ENCODE results near the gene CEP44.
A peak's percentile ranks its signal among the peaks of the same experiment; 100 is the strongest.
"Not testable (repeated sequence)": the region's sequence is repeated elsewhere in the genome, so short reads cannot be mapped to it uniquely, and the experiment has no call there.

CEP44 gene

GRCh38 chr4:174352061-174352819, 68.5 kb downstream of the CEP44 start:
- Histone ChIP-seq H3K4ac (ENCODE audit: low read depth, low read length) (no peak overlapping the region), H3K27me3 (ENCODE audit: insufficient read depth, low read length, poor library complexity) (no peaks in the 10 kb centered on the region), H3K27ac (ENCODE audit: low read depth, low read length) (no peak overlapping the region), H3K4me1 (ENCODE audit: control insufficient read depth, low read depth, low read length) (no peaks in the 10 kb centered on the region), H2AK5ac (ENCODE audit: low read length) (no peak overlapping the region), H3K79me2 (ENCODE audit: control insufficient read depth, insufficient read depth, low read length) (no peaks in the 10 kb centered on the region), H3K9ac (ENCODE audit: low read length) (no peak overlapping the region), H4K5ac (ENCODE audit: low read length) (no peak overlapping the region), H2BK5ac (ENCODE audit: low read length) (no peak overlapping the region), H2BK15ac (replicated peaks; ENCODE audit: low read depth) (no peak overlapping the region), H3K56ac (ENCODE audit: low read length) (no peak overlapping the region), H3K18ac (ENCODE audit: low read length) (peak overlapping the region; percentile 60), H2BK120ac (ENCODE audit: low read depth, low read length) (no peak overlapping the region), H3K4me3 (ENCODE audit: low read length) (no peak overlapping the region), H3K36me3 (ENCODE audit: control insufficient read depth, insufficient read depth, low read length) (no peaks in the 10 kb centered on the region), H3K23ac (ENCODE audit: low read length) (no peak overlapping the region), H3K4me2 (ENCODE audit: low read length) (no peak overlapping the region), H3K79me1 (ENCODE audit: low read length) (no peaks in the 10 kb centered on the region), H4K8ac (ENCODE audit: low read depth, low read length) (no peak overlapping the region)
- 87% methylated on average over 4 of the region's 5 CpGs for WGBS (ENCODE audit: extremely low coverage, insufficient coverage, low lambda C conversion rate)
- no peak for DNase-seq

DNA sequence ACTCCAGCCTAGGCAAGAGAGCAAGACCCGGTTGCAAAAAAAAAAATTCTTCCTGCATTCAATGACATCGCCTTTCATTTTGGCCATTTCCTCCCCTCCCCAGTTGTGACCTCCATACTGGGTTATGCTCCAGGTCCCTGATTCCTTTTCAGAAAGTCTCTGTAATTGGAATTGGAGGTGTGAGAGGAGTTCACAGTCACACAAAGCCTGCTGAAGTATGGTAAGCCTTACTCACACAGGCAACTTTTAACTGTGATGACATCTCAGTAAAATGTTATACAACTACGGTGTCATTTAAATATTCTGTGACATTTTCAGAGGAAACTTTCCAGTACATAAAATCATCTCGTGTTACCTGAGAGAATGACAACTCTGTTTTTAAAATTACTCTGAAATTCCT, 73.6 kb downstream of the CEP44 start:
- no peak overlapping the region for H3K4me3 ChIP-seq (ENCODE audit: low read length)

GRCh38 chr4:174358410-174358809, 74.7 kb downstream of the CEP44 start:
- H3K56ac ChIP-seq (ENCODE audit: low read length) = no peak overlapping the region
- H2AK5ac ChIP-seq (ENCODE audit: low read length) = no peak overlapping the region
- no peaks in the 10 kb centered on the region for H3K79me2 ChIP-seq (ENCODE audit: control insufficient read depth, insufficient read depth, low read length)
- H3K18ac ChIP-seq (ENCODE audit: low read length) = no peak overlapping the region
- H4K8ac ChIP-seq (ENCODE audit: low read depth, low read length) = no peak overlapping the region
- no peak overlapping the region for H3K4me3 ChIP-seq (ENCODE audit: low read length)
- no peak overlapping the region for H3K23ac ChIP-seq (ENCODE audit: low read length)
- no peaks in the 10 kb centered on the region for H3K27me3 ChIP-seq (ENCODE audit: insufficient read depth, low read length, poor library complexity)
- H3K79me1 ChIP-seq (ENCODE audit: low read length) = no peaks in the 10 kb centered on the region
- H3K36me3 ChIP-seq (ENCODE audit: control insufficient read depth, insufficient read depth, low read length) = no peaks in the 10 kb centered on the region
- no peak overlapping the region for H3K4me2 ChIP-seq (ENCODE audit: low read length)
- no peak overlapping the region for H4K5ac ChIP-seq (ENCODE audit: low read length)
- no peaks in the 10 kb centered on the region for H3K4me1 ChIP-seq (ENCODE audit: control insufficient read depth, low read depth, low read length)
- H2BK15ac ChIP-seq (replicated peaks; ENCODE audit: low read depth) = no peak overlapping the region
- WGBS (ENCODE audit: extremely low coverage, insufficient coverage, low lambda C conversion rate) = no CpG with 5 or more reads among the region's 1 CpG
- no peak overlapping the region for H2BK5ac ChIP-seq (ENCODE audit: low read length)
- H3K9ac ChIP-seq (ENCODE audit: low read length) = no peak overlapping the region
- no peak for DNase-seq
- no peak overlapping the region for H3K27ac ChIP-seq (ENCODE audit: low read depth, low read length)
- H3K4ac ChIP-seq (ENCODE audit: low read depth, low read length) = no peak overlapping the region
- no peak overlapping the region for H2BK120ac ChIP-seq (ENCODE audit: low read depth, low read length)

More for the DNA sequence above, 73.6 kb downstream of the CEP44 start:
- H2BK5ac ChIP-seq (ENCODE audit: low read length) = no peak overlapping the region
- H3K36me3 ChIP-seq (ENCODE audit: control insufficient read depth, insufficient read depth, low read length) = no peaks in the 10 kb centered on the region
- no peak overlapping the region for H2BK120ac ChIP-seq (ENCODE audit: low read depth, low read length)
- H3K23ac ChIP-seq (ENCODE audit: low read length) = no peak overlapping the region
- H4K5ac ChIP-seq (ENCODE audit: low read length) = no peak overlapping the region
- no peaks in the 10 kb centered on the region for H3K79me2 ChIP-seq (ENCODE audit: control insufficient read depth, insufficient read depth, low read length)
- no peaks in the 10 kb centered on the region for H3K4me1 ChIP-seq (ENCODE audit: control insufficient read depth, low read depth, low read length)
- WGBS (ENCODE audit: extremely low coverage, insufficient coverage, low lambda C conversion rate) = no CpG with 5 or more reads among the region's 4 CpGs
- no peaks in the 10 kb centered on the region for H3K27me3 ChIP-seq (ENCODE audit: insufficient read depth, low read length, poor library complexity)
- no peak overlapping the region for H2AK5ac ChIP-seq (ENCODE audit: low read length)
- H4K8ac ChIP-seq (ENCODE audit: low read depth, low read length) = no peak overlapping the region
- H3K9ac ChIP-seq (ENCODE audit: low read length) = no peak overlapping the region
- H3K56ac ChIP-seq (ENCODE audit: low read length) = no peak overlapping the region
- peak; percentile 63 for DNase-seq
- no peak overlapping the region for H3K18ac ChIP-seq (ENCODE audit: low read length)
- H3K27ac ChIP-seq (ENCODE audit: low read depth, low read length) = no peak overlapping the region
- no peaks in the 10 kb centered on the region for H3K79me1 ChIP-seq (ENCODE audit: low read length)
- no peak overlapping the region for H2BK15ac ChIP-seq (replicated peaks; ENCODE audit: low read depth)
- no peak overlapping the region for H3K4ac ChIP-seq (ENCODE audit: low read depth, low read length)
- H3K4me2 ChIP-seq (ENCODE audit: low read length) = no peak overlapping the region

- Histone ChIP-seq H3K4me1 (ENCODE audit: control insufficient read depth, low read depth, low read length) (no peaks in the 10 kb centered on the region), H3K9ac (ENCODE audit: low read length) (no peak overlapping the region)
Measured at GRCh38 chr4:174358829-174359228, 75.1 kb downstream of the CEP44 start.

GRCh38 chr4:174362340-174362739, 78.6 kb downstream of the CEP44 start:
- no peak overlapping the region for H3K4ac ChIP-seq (ENCODE audit: low read depth, low read length)
- no peak overlapping the region for H2BK5ac ChIP-seq (ENCODE audit: low read length)
- no peak overlapping the region for H4K8ac ChIP-seq (ENCODE audit: low read depth, low read length)
- H3K56ac ChIP-seq (ENCODE audit: low read length) = no peak overlapping the region
- H2AK5ac ChIP-seq (ENCODE audit: low read length) = no peak overlapping the region
- H3K4me1 ChIP-seq (ENCODE audit: control insufficient read depth, low read depth, low read length) = no peaks in the 10 kb centered on the region
- H4K5ac ChIP-seq (ENCODE audit: low read length) = no peak overlapping the region
- no peak overlapping the region for H3K27ac ChIP-seq (ENCODE audit: low read depth, low read length)
- no peak for DNase-seq
- H3K4me3 ChIP-seq (ENCODE audit: low read length) = no peak overlapping the region
- no peak overlapping the region for H3K9ac ChIP-seq (ENCODE audit: low read length)
- H3K18ac ChIP-seq (ENCODE audit: low read length) = no peak overlapping the region
- no peaks in the 10 kb centered on the region for H3K27me3 ChIP-seq (ENCODE audit: insufficient read depth, low read length, poor library complexity)
- WGBS (ENCODE audit: extremely low coverage, insufficient coverage, low lambda C conversion rate) = no CpG with 5 or more reads among the region's 2 CpGs
- H3K36me3 ChIP-seq (ENCODE audit: control insufficient read depth, insufficient read depth, low read length) = no peaks in the 10 kb centered on the region
- no peaks in the 10 kb centered on the region for H3K79me2 ChIP-seq (ENCODE audit: control insufficient read depth, insufficient read depth, low read length)
- H2BK15ac ChIP-seq (replicated peaks; ENCODE audit: low read depth) = no peak overlapping the region
- H3K79me1 ChIP-seq (ENCODE audit: low read length) = no peaks in the 10 kb centered on the region
- no peak overlapping the region for H3K23ac ChIP-seq (ENCODE audit: low read length)
- no peak overlapping the region for H2BK120ac ChIP-seq (ENCODE audit: low read depth, low read length)
- H3K4me2 ChIP-seq (ENCODE audit: low read length) = no peak overlapping the region

More at GRCh38 chr4:174358829-174359228, 75.1 kb downstream of the CEP44 start:
- Histone ChIP-seq H3K4me3 (ENCODE audit: low read length) (no peak overlapping the region), H3K79me2 (ENCODE audit: control insufficient read depth, insufficient read depth, low read length) (no peaks in the 10 kb centered on the region), H3K27me3 (ENCODE audit: insufficient read depth, low read length, poor library complexity) (no peaks in the 10 kb centered on the region), H3K4ac (ENCODE audit: low read depth, low read length) (no peak overlapping the region), H4K8ac (ENCODE audit: low read depth, low read length) (no peak overlapping the region), H2AK5ac (ENCODE audit: low read length) (no peak overlapping the region), H3K27ac (ENCODE audit: low read depth, low read length) (no peak overlapping the region), H2BK120ac (ENCODE audit: low read depth, low read length) (no peak overlapping the region), H3K79me1 (ENCODE audit: low read length) (no peaks in the 10 kb centered on the region), H2BK15ac (replicated peaks; ENCODE audit: low read depth) (no peak overlapping the region), H2BK5ac (ENCODE audit: low read length) (no peak overlapping the region), H3K23ac (ENCODE audit: low read length) (no peak overlapping the region), H4K5ac (ENCODE audit: low read length) (no peak overlapping the region), H3K4me2 (ENCODE audit: low read length) (no peak overlapping the region), H3K56ac (ENCODE audit: low read length) (no peak overlapping the region), H3K18ac (ENCODE audit: low read length) (no peak overlapping the region), H3K36me3 (ENCODE audit: control insufficient read depth, insufficient read depth, low read length) (no peaks in the 10 kb centered on the region)
- WGBS (ENCODE audit: extremely low coverage, insufficient coverage, low lambda C conversion rate) = no CpG with 5 or more reads among the region's 1 CpG
- no peak for DNase-seq

DNA sequence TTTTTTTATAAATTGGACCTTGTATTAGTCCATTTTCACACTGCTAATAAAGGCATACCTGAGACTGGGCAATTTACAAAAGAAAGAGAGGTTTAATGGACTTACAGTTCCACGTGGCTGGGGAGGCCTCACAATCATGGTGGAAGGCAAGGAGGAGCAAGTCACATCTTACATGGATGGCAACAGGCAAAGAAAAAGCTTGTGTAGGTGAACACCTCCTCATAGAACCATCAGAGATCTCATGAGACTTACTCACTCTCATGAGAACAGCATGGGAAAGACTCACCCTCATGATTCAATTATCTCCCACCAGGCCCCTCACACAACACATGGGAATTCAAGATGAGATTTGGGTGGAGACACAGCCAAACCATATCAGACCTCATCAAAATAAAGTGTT, 80.1 kb downstream of the CEP44 start:
- not testable (repeated sequence) for H3K4me2 ChIP-seq (ENCODE audit: low read length); H3K36me3 ChIP-seq (ENCODE audit: control insufficient read depth, insufficient read depth, low read length); H4K5ac ChIP-seq (ENCODE audit: low read length); H3K56ac ChIP-seq (ENCODE audit: low read length); H3K79me1 ChIP-seq (ENCODE audit: low read length); H3K18ac ChIP-seq (ENCODE audit: low read length); H3K79me2 ChIP-seq (ENCODE audit: control insufficient read depth, insufficient read depth, low read length); H3K9ac ChIP-seq (ENCODE audit: low read length); DNase-seq; H3K27ac ChIP-seq (ENCODE audit: low read depth, low read length); H2BK15ac ChIP-seq (replicated peaks; ENCODE audit: low read depth); H3K27me3 ChIP-seq (ENCODE audit: insufficient read depth, low read length, poor library complexity); H2BK120ac ChIP-seq (ENCODE audit: low read depth, low read length); H2AK5ac ChIP-seq (ENCODE audit: low read length); H3K4me1 ChIP-seq (ENCODE audit: control insufficient read depth, low read depth, low read length); H4K8ac ChIP-seq (ENCODE audit: low read depth, low read length); H3K23ac ChIP-seq (ENCODE audit: low read length); H2BK5ac ChIP-seq (ENCODE audit: low read length); H3K4me3 ChIP-seq (ENCODE audit: low read length)
- peak overlapping the region; percentile 4 for H3K4ac ChIP-seq (ENCODE audit: low read depth, low read length)
- no CpG with 5 or more reads among the region's 1 CpG for WGBS (ENCODE audit: extremely low coverage, insufficient coverage, low lambda C conversion rate)
